ENCODE results near the gene ARID3B. TPM values are rescaled to one million over a fixed set of nuclear protein-coding genes. Genes with fewer than 3 reads are reported as not detected.

The ARID3B gene
- total and polyA plus RNA-seq, 12 donors = 1.0 to 7.1 (median 3.5) TPM

DNA sequence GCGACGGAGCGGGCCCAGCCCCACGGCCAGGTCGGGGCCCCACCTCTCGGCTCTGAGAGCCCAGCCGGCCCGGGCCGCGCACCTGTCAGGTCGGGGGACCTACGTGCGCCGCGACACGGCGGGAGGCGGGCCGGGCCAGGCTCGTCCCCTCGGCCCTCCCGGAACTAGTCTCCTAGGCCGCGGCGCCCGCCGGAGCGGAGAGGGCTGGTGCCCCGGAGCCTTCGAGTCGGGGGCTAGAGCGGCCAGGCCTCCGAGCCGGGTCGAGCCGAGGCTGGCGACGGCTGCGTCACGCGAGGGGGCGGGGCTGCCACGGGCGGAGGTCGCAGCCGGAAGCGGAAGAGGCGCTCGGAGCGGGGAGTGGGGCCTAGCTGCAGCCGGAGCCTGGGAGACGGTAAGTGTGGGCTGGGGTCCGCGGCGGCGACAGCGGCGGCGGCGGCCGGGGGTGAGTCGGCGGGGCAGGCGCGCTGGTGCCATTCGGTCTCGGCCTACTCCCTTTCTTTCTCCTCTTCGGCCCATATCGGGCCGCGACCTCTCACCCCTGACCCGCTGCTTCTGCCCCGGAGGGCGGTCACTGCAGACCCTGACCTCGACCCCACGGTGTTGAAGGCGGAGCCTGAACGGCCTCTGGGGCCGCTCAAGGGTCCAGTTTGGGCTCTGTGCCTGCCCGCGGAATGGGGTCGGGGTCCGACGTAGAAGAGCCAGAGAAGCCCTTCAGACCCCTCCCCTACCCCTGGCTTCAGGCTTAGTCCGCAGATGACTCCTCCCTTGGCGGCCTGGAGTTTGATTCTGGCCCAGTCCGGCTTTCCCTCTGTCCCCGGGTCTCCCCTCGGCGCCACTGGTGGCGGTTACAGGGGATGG is 74.7 kb downstream of the ARID3B start, which contains the start of gene CLK3:
CLK3 (plus strand) TSS at position 329 of the 858 bp plus-strand sequence. CDS start 3,361 bp downstream, outside the sequence.
- TF ChIP-seq, protein P1, sequence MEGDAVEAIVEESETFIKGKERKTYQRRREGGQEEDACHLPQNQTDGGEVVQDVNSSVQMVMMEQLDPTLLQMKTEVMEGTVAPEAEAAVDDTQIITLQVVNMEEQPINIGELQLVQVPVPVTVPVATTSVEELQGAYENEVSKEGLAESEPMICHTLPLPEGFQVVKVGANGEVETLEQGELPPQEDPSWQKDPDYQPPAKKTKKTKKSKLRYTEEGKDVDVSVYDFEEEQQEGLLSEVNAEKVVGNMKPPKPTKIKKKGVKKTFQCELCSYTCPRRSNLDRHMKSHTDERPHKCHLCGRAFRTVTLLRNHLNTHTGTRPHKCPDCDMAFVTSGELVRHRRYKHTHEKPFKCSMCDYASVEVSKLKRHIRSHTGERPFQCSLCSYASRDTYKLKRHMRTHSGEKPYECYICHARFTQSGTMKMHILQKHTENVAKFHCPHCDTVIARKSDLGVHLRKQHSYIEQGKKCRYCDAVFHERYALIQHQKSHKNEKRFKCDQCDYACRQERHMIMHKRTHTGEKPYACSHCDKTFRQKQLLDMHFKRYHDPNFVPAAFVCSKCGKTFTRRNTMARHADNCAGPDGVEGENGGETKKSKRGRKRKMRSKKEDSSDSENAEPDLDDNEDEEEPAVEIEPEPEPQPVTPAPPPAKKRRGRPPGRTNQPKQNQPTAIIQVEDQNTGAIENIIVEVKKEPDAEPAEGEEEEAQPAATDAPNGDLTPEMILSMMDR (IDR thresholded peaks at IDR 0.05) = peak in 1 of 6 experiments; percentile 6
- peak; percentile 75 to 95 for TF ChIP-seq POLR2A (IDR thresholded peaks at IDR 0.05)
- no peaks in the 10 kb centered on the region for H3K27me3 ChIP-seq
- H3K4me1 ChIP-seq (replicated peaks in 1 of 2) = peaks cover 9 to 36% of the 10 kb centered on the region in 2 donors
- intact Hi-C loops (cut with DNase I) = loop anchor here in 1 of 2 donors (10.0 kb wide), 1 partner anchor 71 kb away; the partner anchor contains the start of gene ARID3B
- DNase-seq = peak; percentile 93 to 97 (median 96)
- 0% methylated on average over 13 to 91 of the region's 91 CpGs for WGBS, 4 donors
- peak within 1 kb of the TSS; percentile 75 to 100 (median 98) for H3K27ac ChIP-seq
- H3K36me3 ChIP-seq (replicated peaks in 1 of 2) = peaks cover 0 to 20% of the 10 kb centered on the region in 2 donors
- peak within 1 kb of the TSS; percentile 60 to 85 (median 70) for H3K4me3 ChIP-seq
- H3K9me3 ChIP-seq (replicated peaks in 1 of 3) = no peaks in the 10 kb centered on the region

DNA sequence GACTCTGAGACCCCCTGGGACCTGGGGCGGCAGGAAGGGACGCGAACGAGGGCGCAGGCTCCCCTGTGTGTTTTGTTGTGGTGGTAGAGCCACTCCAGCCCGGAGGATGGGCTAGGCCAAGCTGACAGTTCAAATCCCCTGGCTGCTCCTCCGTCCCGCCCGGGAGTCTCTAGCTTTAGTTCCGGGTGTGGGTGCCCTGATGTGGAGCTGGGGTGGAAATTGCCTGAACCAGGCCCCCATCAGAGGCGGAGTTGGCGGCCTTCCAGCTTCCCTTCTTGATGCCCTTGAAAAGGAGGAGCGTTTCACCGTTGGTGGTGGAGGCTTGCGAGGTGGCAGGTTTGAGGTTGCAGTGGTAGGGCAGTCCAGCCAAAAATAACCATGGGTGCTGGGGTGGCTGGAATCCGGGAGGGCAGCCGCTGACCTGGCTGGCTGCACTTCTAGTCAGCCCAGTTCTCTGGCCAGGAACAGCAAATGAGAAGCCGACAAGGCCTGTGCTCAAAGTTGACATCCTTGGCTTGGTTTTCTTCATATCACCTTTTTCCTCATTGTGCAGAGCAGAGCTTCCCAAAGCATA is 75.4 kb downstream of the ARID3B start:
- H3K36me3 ChIP-seq (replicated peaks in 1 of 2) = peaks cover 0 to 27% of the 10 kb centered on the region in 2 donors
- DNase-seq = peak; percentile 82 to 94 (median 91)
- H3K4me3 ChIP-seq = peak overlapping the region; percentile 60 to 85 (median 70)
- peaks cover 16 to 42% of the 10 kb centered on the region in 2 donors for H3K4me1 ChIP-seq (replicated peaks in 1 of 2)
- intact Hi-C loops (cut with DNase I) = loop anchor here in 1 of 2 donors (10.0 kb wide), 1 partner anchor 72 kb away; the partner anchor contains the start of gene ARID3B
- H3K27ac ChIP-seq = peak overlapping the region; percentile 75 to 100 (median 98)
- WGBS, 4 donors = 0 to 2% (median 1%) methylated on average over 7 to 18 of the region's 18 CpGs
- TF ChIP-seq, protein P1 (IDR thresholded peaks at IDR 0.05) = no peak
- TF ChIP-seq POLR2A (IDR thresholded peaks at IDR 0.05) = peak; percentile 39 to 69
- H3K27me3 ChIP-seq = no peaks in the 10 kb centered on the region
- no peaks in the 10 kb centered on the region for H3K9me3 ChIP-seq (replicated peaks in 1 of 3)

DNA sequence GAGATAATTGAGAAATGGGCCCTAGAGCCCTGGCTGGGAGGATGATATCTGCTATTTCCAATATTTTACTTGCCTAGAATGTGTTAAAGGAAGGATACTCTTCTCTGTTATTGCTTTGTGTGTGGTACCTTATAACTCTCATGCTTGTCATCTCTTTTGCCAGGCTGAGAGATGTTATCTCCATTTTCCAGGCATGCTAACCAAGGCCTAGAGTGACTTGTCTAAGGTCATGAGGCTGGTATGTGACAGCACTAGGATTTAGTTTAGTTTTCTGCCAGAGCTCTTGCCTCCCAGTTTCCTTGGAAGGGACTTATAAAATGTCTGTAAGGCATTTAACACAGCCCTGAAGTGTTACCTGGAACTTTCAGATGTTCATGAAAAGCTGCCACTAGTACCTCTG is 76.0 kb downstream of the ARID3B start:
- DNase-seq = no peak
- H3K27ac ChIP-seq = peak overlapping the region; percentile 75 to 100 (median 98)
- H3K4me1 ChIP-seq (replicated peaks in 1 of 2) = peaks cover 18 to 44% of the 10 kb centered on the region in 2 donors
- no peaks in the 10 kb centered on the region for H3K9me3 ChIP-seq (replicated peaks in 1 of 3)
- TF ChIP-seq POLR2A (IDR thresholded peaks at IDR 0.05) = no peak
- TF ChIP-seq, protein P1 (IDR thresholded peaks at IDR 0.05) = no peak
- intact Hi-C loops (cut with DNase I) = loop anchor here in 1 of 2 donors (10.0 kb wide), 1 partner anchor 72 kb away; the partner anchor contains the start of gene ARID3B
- H3K36me3 ChIP-seq (replicated peaks in 1 of 2) = peaks cover 0 to 32% of the 10 kb centered on the region in 2 donors
- no peaks in the 10 kb centered on the region for H3K27me3 ChIP-seq
- H3K4me3 ChIP-seq = peak overlapping the region in 2 of 4 donors; percentile 60

All from adrenal gland (tissue), 12 donors.